SK-N-DZ (cell line): ENCODE results near the gene MAEA.
"Not testable (repeated sequence)": the region's sequence is repeated elsewhere in the genome, so short reads cannot be mapped to it uniquely, and the experiment has no call there.

ENCODE experiments used
- DNase-seq: peaks from one replicate; pipeline ENCODE4 v3.0.0-alpha.2; 2015; ENCODE audit warnings: low spot score

Gene MAEA

GRCh38 chr4:1321486-1321885, 31.8 kb downstream of the MAEA start:
- no peak for DNase-seq

DNA sequence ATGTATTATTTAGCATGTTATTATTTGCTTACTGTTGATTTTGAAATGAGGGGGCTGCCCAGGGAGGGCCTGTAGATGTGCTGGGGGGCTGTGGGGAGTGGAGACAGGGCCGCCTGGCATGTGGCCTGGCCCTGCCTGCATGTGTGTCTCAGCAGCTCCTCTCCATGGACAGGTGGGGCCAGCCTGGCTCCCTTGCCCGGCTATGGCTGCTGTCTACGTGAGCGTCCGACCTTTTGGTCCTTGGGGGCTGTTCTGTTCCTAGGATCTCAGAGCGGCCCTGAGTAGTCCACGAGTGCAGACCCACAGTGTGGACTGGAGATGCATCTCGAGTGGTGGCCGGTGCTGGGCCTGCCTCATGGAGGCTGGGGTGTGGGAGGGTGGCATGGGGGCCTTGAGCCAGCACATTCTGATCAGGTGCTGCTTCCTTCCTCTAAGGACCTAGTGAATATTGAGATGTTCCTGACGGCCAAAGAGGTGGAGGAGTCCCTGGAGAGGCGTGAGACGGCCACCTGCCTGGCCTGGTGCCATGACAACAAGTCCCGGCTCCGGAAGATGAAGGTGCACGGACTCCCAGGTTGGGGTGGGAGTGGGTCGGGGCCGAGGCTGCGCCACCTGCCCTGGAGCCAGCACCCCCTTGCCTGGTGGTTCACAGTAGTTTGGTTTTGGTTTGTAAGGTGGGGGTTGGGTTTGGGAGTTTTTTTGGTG, 32.4 kb downstream of the MAEA start:
- no peak for DNase-seq

DNA sequence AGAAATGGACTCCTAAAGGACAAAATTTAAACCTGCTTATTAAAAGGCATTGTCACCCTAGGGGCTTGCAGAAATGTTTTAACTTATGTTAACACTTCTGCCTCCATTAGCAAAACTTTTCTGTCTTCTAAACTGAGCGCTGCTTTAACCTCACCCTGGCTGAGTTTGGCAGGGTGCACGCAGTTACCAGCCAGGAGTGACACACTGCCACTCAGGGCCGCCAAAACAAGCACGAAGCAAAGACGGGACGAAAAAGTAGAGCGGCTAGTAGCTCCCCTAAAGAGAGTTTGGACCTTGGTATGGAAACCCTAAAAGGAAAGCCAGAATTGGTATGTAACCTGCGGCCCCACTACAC, 33.6 kb downstream of the MAEA start:
- no peak for DNase-seq

GRCh38 chr4:1323635-1324442, 34.1 kb downstream of the MAEA start:
- DNase-seq = no peak

GRCh38 chr4:1324443-1325175, 34.9 kb downstream of the MAEA start:
- DNase-seq = not testable (repeated sequence)

GRCh38 chr4:1325176-1325480, 35.4 kb downstream of the MAEA start:
- DNase-seq = no peak

DNA sequence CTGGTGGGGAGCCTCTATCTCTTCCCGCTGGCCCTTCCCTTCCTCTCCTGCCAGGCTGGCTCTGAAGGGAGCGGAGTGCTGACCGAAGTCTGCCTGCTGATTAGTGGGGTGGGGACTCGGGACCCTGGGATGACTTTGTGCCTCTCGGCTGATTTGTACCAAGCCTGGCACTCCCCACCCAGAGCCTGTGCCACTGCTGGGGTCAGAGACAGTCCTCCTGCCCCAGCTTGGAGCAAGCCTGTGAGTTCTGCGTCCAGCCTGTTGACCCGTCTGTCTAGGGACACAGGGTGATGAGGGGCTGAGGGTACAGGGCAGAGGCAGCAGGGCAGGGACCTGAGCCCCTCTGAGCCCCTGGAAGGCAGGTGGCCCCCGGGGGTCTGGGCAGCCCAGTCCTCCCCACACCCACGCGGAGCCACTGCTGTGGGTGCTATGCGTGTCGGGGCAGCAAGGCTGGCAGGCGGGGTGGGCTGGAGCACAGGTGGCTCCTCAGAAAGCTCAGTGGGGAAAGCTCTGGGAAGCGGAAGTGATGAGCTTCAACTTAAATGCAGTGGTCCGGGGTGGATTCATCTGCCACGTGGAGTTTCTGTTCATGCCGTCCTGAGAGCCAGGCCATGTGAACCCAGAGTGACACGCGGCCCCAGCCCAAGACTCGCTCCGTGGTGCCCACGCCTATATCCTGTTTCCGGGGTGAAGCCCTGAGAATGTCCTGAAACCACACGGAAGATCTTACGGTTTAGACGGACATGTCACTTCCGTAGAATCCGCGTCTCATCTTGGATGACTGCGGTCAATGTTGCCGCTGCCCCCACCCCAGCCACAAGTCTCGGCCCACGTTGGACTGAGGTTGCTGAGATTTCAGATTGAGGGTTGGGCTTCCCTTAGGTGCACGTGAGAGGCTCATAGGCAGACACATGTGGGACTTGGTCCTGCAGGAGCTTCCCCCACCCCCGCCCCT, 36.3 kb downstream of the MAEA start:
- DNase-seq = no peak

DNA sequence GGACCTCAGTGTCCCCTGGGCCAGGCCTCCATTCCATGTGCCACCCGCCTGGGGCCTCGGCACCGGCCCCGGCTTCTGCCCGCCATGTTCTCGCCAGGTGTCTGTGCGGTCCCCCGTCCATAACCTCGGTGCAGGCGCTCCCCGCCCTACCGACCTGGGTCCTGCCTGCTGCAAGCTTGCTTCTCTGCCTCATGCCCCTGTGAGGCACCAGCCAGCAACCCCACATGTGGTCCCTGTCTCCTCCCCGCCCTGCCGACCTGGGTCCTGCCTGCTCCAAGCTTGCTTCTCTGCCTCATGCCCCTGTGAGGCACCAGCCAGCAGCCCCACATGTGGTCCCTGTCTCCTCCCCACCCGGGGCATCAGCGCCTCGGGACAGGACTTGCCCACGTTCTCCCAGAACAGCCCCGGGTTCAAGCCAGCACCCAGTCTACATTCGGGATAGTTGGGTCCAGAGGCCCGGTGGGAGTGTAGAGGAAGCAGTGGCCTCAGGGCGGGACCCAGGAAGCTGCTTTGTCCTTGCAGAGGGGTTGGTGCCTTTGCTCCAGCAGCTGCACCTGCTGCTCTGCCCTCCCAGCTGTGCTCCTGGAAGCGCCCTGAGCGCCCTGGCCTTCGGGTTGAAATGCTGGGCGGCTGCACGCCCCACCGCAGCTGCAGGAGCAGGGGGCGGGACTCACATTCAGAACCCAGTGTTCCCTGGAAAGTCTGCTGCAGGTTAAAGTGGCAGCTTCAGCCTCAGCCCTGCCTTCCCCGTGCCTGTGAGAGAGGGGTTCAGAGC, 37.2 kb downstream of the MAEA start:
- DNase-seq = no peak

DNA sequence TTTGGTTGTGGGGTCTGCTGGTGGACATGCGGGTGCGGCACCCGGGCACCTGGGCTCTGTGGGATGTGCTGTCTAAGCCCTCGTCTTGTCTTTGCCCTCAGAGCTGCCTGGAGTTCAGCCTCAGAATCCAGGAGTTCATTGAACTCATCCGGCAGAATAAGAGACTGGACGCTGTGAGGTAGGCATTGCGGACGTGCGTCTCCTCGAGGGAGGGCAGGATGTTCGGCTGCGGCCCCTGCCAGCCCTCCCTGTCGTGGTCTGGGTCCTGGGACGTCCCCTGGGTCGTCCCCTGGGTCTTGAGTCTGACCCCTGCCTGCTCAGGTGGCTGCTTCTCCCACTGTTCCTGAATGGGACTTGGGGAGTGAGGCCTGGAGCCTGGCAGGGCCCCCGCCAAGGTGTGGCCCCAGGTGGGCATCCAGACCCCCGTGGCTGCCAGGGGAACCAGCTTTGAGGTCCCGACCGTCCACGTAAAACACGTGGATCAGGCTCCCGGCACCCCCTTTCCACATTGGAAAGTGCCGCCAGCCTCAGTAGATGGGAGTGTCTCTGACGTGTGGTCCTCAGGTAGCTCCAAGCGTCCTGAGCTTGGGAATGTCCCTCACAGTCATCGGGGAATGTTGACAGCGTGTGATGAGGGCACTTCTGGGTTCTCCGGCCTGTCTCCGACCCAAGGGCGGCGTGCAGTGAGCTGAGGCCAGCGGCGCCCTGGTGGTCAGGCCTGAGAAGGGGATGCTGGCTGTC, 38.0 kb downstream of the MAEA start:
- DNase-seq = no peak

DNA sequence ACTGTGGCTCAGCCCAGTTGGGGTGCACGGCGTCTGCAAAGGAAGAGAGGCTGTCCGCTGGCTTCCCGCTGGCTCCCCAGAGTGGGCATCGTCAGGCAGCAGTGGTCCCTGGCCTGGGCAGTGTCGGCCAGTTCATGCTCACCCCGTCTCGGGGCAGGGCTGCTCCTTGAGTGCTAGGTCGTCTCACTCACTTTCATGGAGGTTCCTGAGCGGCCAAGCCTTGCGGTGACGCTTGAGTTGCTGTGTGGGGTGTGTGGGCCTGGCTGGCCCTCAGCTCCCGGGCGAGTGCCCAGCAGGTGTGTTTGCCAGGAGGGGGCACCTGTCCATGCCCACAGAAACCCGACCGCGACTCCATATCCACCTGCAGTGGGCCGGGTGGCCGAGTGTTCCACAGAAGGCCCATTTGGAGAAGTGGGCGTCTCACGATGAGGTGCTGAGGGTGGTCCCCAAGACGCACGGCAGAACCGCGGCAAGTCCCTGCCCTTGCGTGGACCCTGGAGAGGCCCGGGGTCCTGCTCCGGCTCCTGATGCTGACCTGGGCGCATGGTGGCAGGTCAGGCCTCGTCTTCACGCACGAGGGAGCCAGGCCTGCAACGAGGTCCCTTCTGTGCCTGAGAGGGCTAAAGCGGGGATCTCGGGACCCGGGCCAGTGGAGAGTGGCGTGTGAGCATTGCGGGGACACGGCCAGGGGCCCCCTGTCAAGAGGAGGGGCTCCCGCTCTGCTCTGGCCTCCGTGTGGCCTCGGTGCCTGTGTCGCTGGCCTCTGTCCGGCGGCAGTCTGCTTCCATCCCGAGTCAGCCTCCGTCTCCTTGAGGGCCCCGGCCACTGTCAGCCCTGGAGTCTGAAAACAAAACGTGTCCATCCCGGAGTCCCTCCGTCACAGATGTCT, 38.8 kb downstream of the MAEA start:
- DNase-seq = no peak

DNA sequence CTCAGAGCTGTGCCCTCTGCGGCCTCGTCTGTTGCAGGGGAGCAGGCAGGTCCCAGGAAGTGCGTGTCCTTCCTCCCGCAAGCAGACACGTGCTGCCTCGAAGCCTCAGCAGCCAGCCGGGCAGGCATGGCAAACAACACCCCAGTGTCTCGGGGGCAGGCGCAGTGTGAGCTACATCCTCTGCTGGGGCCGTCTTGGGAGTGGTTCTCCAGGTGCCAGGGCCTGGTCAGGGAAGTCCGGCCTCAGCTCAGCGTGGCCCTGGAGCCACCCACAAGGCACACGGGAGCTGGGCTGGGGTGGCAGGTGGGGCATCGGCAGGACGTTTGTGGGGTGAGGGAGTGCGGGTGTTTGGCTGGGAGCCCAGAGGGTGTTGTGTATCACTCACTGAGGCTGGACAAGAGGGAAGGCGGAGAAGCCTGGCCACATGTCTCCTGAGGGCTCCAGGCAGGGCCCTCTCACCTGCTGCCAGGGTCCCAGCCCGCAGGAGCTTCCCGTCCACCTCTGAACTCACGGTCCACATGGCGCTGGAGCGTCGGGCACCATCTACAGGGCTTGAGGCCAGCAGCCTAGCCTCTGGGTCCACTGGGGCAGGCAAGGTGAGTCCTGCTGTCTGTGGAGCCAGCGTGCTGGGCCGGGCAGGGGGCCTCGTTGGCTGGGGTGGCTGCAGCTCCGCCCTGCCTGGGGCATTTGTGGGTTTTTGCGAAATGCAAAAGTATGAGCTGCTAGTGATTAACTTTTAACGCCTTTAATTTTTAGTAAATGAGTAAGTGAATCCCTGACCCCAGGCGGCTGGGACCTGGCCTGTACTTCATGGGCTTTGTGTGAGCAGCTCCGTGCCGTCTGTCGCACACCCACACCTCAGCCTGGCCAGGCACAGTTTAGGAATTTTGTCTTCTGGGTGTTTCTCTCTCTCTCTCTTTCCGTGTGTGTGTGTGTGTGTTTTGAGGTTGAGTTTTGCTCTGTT, 40.0 kb downstream of the MAEA start:
- no peak for DNase-seq

DNA sequence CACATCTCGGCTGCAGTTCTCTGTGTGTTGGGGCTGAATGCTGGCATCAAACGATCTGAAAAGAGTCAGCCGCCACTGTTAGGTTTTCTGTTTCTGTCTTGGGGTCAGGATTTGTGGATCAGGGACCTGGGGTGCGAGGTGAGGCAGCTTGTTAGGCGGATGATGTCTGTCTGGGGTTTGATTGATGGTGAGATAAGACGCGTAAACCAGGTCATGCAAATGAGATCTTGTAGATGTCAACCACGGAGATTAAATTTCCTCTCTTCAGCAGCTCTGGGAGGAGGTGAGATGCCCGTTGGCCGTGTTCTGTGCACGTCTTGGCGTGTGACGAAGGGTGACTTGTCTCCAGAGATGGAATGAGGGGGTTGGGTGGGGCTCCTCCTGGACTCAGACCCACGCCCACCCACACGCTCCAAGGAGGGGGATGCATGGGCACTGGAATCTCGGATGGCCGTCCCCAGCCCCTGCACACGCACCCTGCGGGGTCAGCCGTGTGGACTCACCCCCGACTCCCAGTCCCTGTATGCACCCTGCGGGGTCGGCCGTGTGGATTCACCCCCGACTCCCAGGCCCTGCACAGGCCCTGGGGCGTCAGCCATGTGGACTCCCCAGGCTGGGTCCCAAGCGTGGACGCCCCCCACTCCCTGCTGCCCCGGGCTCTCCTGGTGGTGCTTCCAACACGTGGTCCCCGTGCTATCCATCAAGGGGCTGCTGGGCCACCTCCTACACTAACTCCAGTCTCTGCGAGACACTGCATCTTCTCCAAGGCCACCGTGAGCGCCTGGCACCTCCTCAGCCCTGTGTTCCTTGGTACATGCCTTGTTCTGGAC, 41.3 kb downstream of the MAEA start:
- peak; percentile 66 for DNase-seq

- DNase-seq = no peak
Observed at GRCh38 chr4:1331591-1332353, 42.1 kb downstream of the MAEA start.

- no peak for DNase-seq
Observed at GRCh38 chr4:1332686-1333085, 43.0 kb downstream of the MAEA start.

GRCh38 chr4:1333256-1333655, 43.6 kb downstream of the MAEA start:
- no peak for DNase-seq
